Measurements from ENCODE around the gene IGSF10. TPM values are rescaled to one million over a fixed set of nuclear protein-coding genes. Genes with fewer than 3 reads are reported as not detected.
"Not testable (repeated sequence)": the region's sequence is repeated elsewhere in the genome, so short reads cannot be mapped to it uniquely, and the experiment has no call there.

Gene IGSF10
- total and polyA plus RNA-seq, 10 donors: 0.22 to 8.5 (median 1.7) TPM

DNA sequence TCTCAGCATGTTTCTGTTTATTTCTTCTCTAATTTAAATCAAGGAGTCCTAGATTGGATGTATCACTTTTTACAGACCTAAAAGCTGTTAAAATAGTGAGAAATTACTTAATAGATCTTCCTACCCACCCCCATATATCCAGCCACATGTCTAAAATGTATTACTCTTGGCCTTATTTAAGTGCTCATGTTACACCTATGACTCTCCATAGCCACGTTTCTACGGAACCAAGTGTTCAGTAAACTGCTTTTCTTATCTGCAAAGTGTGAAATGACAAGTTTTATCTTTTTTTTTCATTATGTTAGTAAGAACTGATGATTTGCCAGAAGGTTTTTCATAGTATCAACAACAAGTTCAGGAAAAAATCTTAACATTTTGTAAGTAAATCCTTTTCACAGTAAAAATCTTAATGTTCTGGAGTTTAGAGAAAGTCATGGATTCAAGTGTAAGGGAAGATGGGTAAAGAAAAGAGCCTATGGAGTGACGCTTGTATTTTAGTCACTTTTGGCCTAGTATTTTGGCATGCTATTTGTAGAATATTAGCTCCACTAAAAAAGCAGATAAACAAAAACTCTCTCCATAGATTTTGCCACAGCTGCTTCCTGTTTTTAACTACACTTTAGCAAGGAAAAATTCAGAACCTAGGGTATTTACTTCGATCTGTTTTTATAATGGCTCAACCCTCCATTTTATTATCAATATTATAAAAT is 41.2 kb upstream of the IGSF10 start:
- 44 to 70% (median 65%) methylated on average over 4 of the region's 4 CpGs for WGBS, 5 donors
- no peak overlapping the region for H3K27ac ChIP-seq
- TF ChIP-seq POLR2A (IDR thresholded peaks at IDR 0.05) (no peak), POLR2AphosphoS5 (IDR thresholded peaks at IDR 0.05) (no peak)
- TF ChIP-seq, protein P1, sequence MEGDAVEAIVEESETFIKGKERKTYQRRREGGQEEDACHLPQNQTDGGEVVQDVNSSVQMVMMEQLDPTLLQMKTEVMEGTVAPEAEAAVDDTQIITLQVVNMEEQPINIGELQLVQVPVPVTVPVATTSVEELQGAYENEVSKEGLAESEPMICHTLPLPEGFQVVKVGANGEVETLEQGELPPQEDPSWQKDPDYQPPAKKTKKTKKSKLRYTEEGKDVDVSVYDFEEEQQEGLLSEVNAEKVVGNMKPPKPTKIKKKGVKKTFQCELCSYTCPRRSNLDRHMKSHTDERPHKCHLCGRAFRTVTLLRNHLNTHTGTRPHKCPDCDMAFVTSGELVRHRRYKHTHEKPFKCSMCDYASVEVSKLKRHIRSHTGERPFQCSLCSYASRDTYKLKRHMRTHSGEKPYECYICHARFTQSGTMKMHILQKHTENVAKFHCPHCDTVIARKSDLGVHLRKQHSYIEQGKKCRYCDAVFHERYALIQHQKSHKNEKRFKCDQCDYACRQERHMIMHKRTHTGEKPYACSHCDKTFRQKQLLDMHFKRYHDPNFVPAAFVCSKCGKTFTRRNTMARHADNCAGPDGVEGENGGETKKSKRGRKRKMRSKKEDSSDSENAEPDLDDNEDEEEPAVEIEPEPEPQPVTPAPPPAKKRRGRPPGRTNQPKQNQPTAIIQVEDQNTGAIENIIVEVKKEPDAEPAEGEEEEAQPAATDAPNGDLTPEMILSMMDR (IDR thresholded peaks at IDR 0.05 in 8 of 11, conservative IDR thresholded peaks at IDR 0.05 in 3 of 11): no peak
- no peak overlapping the region for H3K4me3 ChIP-seq
- no peak for DNase-seq
- no peaks in the 10 kb centered on the region for H3K36me3 ChIP-seq
- peaks cover 0 to 4% (median 0%) of the 10 kb centered on the region in 8 donors for H3K9me3 ChIP-seq
- H3K27me3 ChIP-seq (replicated peaks in 1 of 7): no peaks in the 10 kb centered on the region
- H3K4me1 ChIP-seq: no peaks in the 10 kb centered on the region
- intact Hi-C loops (cut with DNase I; ENCODE audit: low total_unique reads): loop anchor here (2.0 kb wide), 1 partner anchor 57 kb away; no protein-coding TSS in a partner anchor

DNA sequence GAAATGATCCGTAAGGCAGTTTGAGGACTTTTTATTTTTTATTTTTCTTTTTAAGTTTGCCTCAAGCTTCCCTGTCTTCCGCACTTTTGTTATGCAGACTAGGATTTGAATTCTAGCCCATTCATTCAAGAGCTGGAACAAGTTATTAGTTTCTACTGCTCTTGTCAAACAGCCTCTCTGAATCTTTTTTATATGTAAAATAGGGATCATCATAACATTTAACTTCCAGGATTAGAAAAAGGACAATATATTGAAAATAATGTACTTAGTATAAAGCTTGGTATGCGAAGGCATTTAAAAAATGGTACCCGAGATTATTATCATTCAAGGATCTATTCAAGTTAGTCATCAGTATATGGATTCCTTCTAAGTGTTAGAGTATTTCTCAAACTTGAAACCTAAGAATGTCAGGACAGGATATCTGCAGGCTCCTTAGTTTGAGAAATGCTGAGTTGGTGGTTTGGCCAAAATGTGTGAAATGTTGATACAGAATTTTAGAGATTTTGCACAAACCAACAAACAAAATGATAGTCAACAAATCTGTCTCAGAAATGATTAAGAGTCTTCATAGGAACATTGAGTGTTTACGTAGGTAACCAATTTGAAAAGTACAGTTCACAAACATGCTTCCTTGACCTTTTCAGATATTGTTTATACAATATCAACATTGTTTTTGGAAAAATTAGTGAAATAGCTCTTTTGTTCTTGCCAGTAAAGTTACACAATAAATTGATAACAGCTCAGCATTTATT is 40.5 kb upstream of the IGSF10 start:
- no peak for DNase-seq
- Histone ChIP-seq H3K36me3 (no peaks in the 10 kb centered on the region), H3K9me3 (peaks cover 0 to 4% (median 0%) of the 10 kb centered on the region in 8 donors), H3K4me1 (no peaks in the 10 kb centered on the region), H3K27me3 (replicated peaks in 1 of 7) (no peaks in the 10 kb centered on the region), H3K4me3 (no peak overlapping the region), H3K27ac (no peak overlapping the region)
- TF ChIP-seq POLR2AphosphoS5 (IDR thresholded peaks at IDR 0.05) (no peak), POLR2A (IDR thresholded peaks at IDR 0.05) (no peak)
- TF ChIP-seq, protein P1 (IDR thresholded peaks at IDR 0.05 in 8 of 11, conservative IDR thresholded peaks at IDR 0.05 in 3 of 11): no peak
- 56 to 79% (median 77%) methylated on average over 5 of the region's 5 CpGs for WGBS, 5 donors
- intact Hi-C loops (cut with DNase I; ENCODE audit: low total_unique reads): no loop called here

DNA sequence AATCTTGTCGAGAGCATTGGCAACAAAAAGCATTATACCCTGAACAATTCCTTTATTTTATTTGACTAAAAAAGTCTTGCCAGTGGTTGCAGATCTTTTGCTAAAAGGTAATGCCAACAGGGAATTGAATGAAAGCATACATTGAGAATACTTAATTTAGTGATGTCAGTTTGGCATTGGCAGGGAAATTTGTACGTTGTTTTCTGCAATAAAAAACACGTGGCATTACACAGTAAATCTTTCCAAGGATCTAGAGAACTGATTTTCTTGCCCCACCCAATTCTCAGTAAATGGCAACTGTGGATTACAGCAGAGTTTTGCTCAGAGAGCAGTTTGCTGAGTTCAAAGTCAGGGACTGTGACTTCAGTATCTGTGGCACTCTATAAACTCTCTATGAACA is 38.3 kb upstream of the IGSF10 start:
- WGBS, 5 donors: 57 to 91% (median 69%) methylated on average over 3 of the region's 3 CpGs
- Histone ChIP-seq H3K9me3 (no peaks in the 10 kb centered on the region), H3K4me3 (no peak overlapping the region), H3K27me3 (replicated peaks in 1 of 7) (no peaks in the 10 kb centered on the region), H3K27ac (no peak overlapping the region), H3K36me3 (no peaks in the 10 kb centered on the region), H3K4me1 (no peaks in the 10 kb centered on the region)
- intact Hi-C loops (cut with DNase I; ENCODE audit: low total_unique reads): no loop called here
- no peak for TF ChIP-seq POLR2A (IDR thresholded peaks at IDR 0.05)
- TF ChIP-seq, protein P1 (IDR thresholded peaks at IDR 0.05 in 8 of 11, conservative IDR thresholded peaks at IDR 0.05 in 3 of 11): no peak
- no peak for TF ChIP-seq POLR2AphosphoS5 (IDR thresholded peaks at IDR 0.05)
- no peak for DNase-seq

DNA sequence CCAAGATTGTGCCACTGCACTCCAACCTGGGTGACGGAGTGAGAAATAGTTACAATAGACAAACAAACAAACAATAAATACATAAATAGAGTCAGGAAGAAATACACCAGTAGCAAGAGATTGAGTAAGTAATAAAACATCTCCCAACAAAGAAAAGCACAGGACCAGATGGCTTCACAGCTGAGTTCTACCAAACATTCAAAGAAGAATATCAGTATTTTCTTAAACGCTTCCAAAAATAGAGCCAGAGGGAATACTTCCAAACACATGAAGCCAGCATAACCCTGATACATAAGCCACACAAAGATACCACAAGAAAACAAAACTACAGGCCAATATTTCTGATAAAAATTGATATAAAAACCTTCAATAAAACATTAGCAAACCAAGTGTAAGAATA is 30.7 kb upstream of the IGSF10 start:
- no peaks in the 10 kb centered on the region for H3K4me1 ChIP-seq
- H3K27me3 ChIP-seq (replicated peaks in 1 of 7): no peaks in the 10 kb centered on the region
- no peak overlapping the region for H3K27ac ChIP-seq
- intact Hi-C loops (cut with DNase I; ENCODE audit: low total_unique reads): no loop called here
- 87 to 92% (median 90%) methylated on average over 2 of the region's 2 CpGs for WGBS, 5 donors
- TF ChIP-seq POLR2AphosphoS5 (IDR thresholded peaks at IDR 0.05): no peak
- no peak for TF ChIP-seq POLR2A (IDR thresholded peaks at IDR 0.05)
- TF ChIP-seq, protein P1 (IDR thresholded peaks at IDR 0.05 in 8 of 11, conservative IDR thresholded peaks at IDR 0.05 in 3 of 11): no peak
- no peaks in the 10 kb centered on the region for H3K36me3 ChIP-seq
- H3K4me3 ChIP-seq: no peak overlapping the region
- H3K9me3 ChIP-seq: peaks cover 0 to 8% (median 0%) of the 10 kb centered on the region in 8 donors
- DNase-seq: no peak

DNA sequence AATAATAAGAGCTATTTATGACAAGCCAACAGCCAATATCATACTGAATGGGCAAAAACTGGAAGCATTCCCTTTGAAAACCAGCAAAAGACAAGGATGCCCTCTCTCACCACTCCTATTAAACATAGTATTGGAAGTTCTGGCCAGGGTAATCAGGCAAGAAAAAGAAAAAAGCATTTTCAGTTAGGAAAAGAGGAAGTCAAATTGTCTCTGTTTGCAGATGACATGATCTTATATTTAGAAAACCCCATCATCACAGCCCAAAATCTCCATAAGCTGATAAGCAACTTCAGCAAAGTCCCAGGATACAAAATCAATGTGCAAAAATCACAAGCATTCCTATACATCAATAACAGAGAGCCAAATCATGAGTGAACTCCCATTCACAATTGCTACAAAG is 27.0 kb upstream of the IGSF10 start:
- H3K27me3 ChIP-seq (replicated peaks in 1 of 7); DNase-seq; H3K4me3 ChIP-seq; H3K36me3 ChIP-seq; H3K4me1 ChIP-seq; H3K27ac ChIP-seq; intact Hi-C loops (cut with DNase I; ENCODE audit: low total_unique reads): not testable (repeated sequence)
- H3K9me3 ChIP-seq: peaks cover 0 to 19% (median 2%) of the 10 kb centered on the region in 8 donors
